Measurements from ENCODE around the gene DPP6.
A peak's percentile ranks its signal among the peaks of the same experiment; 100 is the strongest.

DPP6 gene

GRCh38 chr7:154287356-154287755, 235.2 kb downstream of the DPP6 start:
- Histone ChIP-seq H3K27me3 (no peaks in the 10 kb centered on the region), H3K36me3 (no peaks in the 10 kb centered on the region), H3K4me3 (ENCODE audit: low read depth, low read length) (no peak overlapping the region), H3K9me3 (no peaks in the 10 kb centered on the region), H3K4me1 (no peaks in the 10 kb centered on the region)
- no peak for DNase-seq
- 0 out of 2 replicates have a peak, but pooled peaks have one; percentile 1 for TF ChIP-seq CTCF (IDR thresholded peaks at IDR 0.05; ENCODE audit: low read depth, low read length)

GRCh38 chr7:154289119-154289518, 236.9 kb downstream of the DPP6 start:
- H3K4me3 ChIP-seq (ENCODE audit: low read depth, low read length), result no peak overlapping the region
- H3K27me3 ChIP-seq, result no peaks in the 10 kb centered on the region
- no peaks in the 10 kb centered on the region for H3K9me3 ChIP-seq
- TF ChIP-seq CTCF (IDR thresholded peaks at IDR 0.05; ENCODE audit: low read depth, low read length), result no peak
- DNase-seq, result no peak
- H3K4me1 ChIP-seq, result no peaks in the 10 kb centered on the region
- no peaks in the 10 kb centered on the region for H3K36me3 ChIP-seq

- TF ChIP-seq CTCF (IDR thresholded peaks at IDR 0.05; ENCODE audit: low read depth, low read length), result no peak
- no peak overlapping the region for H3K4me3 ChIP-seq (ENCODE audit: low read depth, low read length)
- H3K36me3 ChIP-seq, result no peaks in the 10 kb centered on the region
- H3K4me1 ChIP-seq, result no peaks in the 10 kb centered on the region
- no peak for DNase-seq
- H3K27me3 ChIP-seq, result no peaks in the 10 kb centered on the region
- H3K9me3 ChIP-seq, result no peaks in the 10 kb centered on the region
These were observed 244.2 kb downstream of the DPP6 start for GRCh38 chr7:154296443-154296842.

GRCh38 chr7:154299736-154300135, 247.5 kb downstream of the DPP6 start:
- Histone ChIP-seq H3K36me3 (no peaks in the 10 kb centered on the region), H3K4me1 (no peaks in the 10 kb centered on the region), H3K9me3 (no peaks in the 10 kb centered on the region), H3K4me3 (ENCODE audit: low read depth, low read length) (no peak overlapping the region), H3K27me3 (no peaks in the 10 kb centered on the region)
- DNase-seq, result peak; percentile 26
- no peak for TF ChIP-seq CTCF (IDR thresholded peaks at IDR 0.05; ENCODE audit: low read depth, low read length)

GRCh38 chr7:154302380-154302779, 250.2 kb downstream of the DPP6 start:
- no peak for DNase-seq
- H3K27me3 ChIP-seq, result no peaks in the 10 kb centered on the region
- no peak overlapping the region for H3K4me3 ChIP-seq (ENCODE audit: low read depth, low read length)
- no peak for TF ChIP-seq CTCF (IDR thresholded peaks at IDR 0.05; ENCODE audit: low read depth, low read length)
- H3K36me3 ChIP-seq, result no peaks in the 10 kb centered on the region
- no peaks in the 10 kb centered on the region for H3K9me3 ChIP-seq
- no peaks in the 10 kb centered on the region for H3K4me1 ChIP-seq

DNA sequence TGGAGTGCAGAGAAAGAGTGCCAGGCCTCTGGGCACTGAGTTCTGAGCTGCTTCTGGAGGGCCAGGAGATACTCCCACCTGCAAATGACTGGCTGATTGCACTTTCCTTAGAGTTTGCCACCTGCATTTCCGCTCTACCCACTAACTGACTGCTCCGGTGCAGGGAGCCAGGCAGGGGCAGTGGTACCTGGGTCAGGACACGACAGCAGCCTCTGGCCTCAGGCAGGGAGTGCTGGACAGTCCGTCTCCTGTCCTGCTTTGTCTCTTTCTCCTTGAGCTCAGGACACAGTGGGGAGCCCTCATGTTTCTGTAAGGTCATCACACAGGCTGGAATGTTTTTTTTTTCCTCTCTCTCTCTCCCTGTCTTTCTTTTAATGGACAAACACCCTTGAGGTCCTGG, 252.0 kb downstream of the DPP6 start:
- no peak for TF ChIP-seq CTCF (IDR thresholded peaks at IDR 0.05; ENCODE audit: low read depth, low read length)
- Histone ChIP-seq H3K4me3 (ENCODE audit: low read depth, low read length) (no peak overlapping the region), H3K4me1 (no peaks in the 10 kb centered on the region), H3K36me3 (no peaks in the 10 kb centered on the region), H3K27me3 (no peaks in the 10 kb centered on the region), H3K9me3 (no peaks in the 10 kb centered on the region)
- no peak for DNase-seq

All from BE2C (cell line).